M059J (cell line): Measurements from ENCODE around the gene WDR6. TPM values are rescaled to one million over a fixed set of nuclear protein-coding genes. Genes with fewer than 3 reads are reported as not detected.
A peak's percentile ranks its signal among the peaks of the same experiment; 100 is the strongest.

Source experiments
- DNase-seq: peaks from one replicate; pipeline ENCODE4 v3.0.0-alpha.2; 2012; ENCODE audit warnings: low read depth
- total RNA-seq: library from RNA; depleted of rRNA; stranded (reverse); fragments of >200 nt; shearing (Covaris generic); gene quantifications from 2 replicates; pipeline ENCODE4 v1.2.3, GENCODE V29; 2014; rRNA removed

WDR6 gene
- total RNA-seq: 27.0 and 39.0 TPM in 2 replicates

- peak; percentile 95 for DNase-seq
These were observed at the start of gene WDR6 for GRCh38 chr3:49007068-49007770. Gene WDR6 (plus strand): TSS chr3:49007391. CDS start chr3:49007432, 41 bp downstream.

- DNase-seq: no peak
These were observed 46.3 kb upstream of the WDR6 start for GRCh38 chr3:48960841-48961413.

DNA sequence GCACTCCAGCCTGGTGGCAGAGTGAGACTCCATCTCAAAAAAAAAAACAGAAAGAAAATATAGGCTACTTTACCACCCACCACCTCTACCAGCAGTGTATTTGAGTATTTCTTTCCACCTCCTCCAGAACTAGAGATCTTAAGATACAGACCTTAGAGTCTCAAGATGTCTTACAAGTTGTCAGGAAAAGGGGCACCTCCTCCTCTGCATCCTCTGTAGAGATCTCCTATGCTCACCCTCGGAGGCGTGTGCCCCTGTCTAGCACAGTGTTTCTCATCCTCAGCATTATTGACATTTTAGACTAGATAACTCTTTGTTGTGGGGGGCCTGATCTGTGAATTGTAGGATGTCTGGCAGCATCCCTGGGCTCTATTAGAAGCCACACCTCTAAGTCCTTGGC lies 44.9 kb upstream of the WDR6 start:
- DNase-seq: no peak

DNA sequence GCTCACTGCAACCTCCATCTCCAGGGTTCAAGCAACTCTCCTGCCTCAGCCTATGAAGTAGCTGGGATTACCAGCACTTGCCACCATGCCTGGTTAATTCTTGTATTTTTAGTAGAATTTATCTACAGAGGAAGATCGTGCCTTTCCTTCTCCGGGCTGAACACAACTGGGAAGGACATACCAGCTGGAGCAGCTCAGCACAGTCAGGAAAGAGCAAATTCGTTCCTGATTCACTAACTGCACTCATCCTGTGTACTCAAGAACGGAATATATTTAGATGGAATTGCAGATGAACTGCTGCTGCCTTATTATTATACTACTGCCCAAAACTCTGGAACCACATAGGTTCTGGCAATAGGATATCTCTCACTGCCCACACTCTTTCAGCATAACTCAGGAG lies 44.3 kb upstream of the WDR6 start:
- DNase-seq: no peak

DNA sequence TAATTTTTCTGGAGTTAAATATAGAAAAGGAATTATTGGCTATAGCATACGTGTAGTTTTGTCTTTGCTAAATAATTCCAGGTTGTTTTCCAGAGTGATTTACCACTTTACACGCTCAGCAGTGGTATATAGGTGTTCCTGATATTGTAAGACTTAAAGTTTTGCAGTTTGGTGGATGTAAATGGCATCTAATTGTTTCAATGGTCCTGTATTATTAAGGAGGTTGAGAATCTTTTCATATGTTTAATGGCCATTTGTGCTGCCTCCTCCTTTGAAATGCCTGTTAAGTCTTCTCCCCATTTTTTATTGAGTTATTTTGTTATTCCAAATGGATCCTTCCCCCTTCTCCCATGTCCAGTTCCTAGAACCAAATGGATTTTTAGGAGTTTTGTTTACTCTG lies 43.6 kb upstream of the WDR6 start:
- DNase-seq: no peak

GRCh38 chr3:48966367-48966766 lies 40.8 kb upstream of the WDR6 start:
- DNase-seq: no peak

GRCh38 chr3:48966876-48967361 lies 40.3 kb upstream of the WDR6 start:
- no peak for DNase-seq

GRCh38 chr3:48970586-48970985 lies 36.6 kb upstream of the WDR6 start:
- no peak for DNase-seq

DNA sequence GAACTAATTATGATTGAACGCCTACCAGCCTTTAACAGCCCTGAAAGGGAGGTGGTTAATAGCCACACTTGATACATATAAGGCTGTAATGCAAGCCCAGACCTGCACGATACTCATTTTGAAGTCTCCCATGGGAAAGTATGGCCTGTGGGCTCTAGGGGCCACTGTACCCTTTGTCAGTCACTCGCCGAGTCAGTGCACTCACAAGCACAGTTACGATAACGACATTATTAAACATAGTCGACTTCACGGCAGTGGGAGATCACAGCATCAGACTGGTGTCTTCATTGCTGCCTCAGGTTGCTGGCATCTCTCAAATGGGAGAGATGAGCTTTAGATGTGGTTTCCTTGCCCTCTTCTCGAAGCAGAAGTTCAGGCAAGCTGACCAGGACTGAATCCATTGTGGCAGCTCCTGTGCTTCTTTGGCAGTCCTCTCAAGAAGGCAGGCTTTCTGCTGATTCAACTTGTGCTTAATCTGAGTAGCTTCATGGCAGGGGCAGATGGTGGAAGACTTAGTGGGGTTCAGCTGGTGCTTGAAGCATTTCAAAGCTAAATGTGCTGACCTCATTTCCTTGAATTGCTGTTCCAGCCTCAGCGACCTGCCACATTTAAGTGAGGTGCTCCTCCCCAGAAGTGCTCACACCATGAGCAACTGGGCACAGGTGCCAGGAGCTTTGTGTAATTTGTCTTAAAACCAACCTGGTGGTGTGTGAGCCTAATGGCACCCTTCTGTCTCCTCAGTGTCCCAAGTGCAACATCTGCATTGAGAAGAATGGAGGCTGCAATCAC lies 32.9 kb upstream of the WDR6 start:
- DNase-seq: no peak

DNA sequence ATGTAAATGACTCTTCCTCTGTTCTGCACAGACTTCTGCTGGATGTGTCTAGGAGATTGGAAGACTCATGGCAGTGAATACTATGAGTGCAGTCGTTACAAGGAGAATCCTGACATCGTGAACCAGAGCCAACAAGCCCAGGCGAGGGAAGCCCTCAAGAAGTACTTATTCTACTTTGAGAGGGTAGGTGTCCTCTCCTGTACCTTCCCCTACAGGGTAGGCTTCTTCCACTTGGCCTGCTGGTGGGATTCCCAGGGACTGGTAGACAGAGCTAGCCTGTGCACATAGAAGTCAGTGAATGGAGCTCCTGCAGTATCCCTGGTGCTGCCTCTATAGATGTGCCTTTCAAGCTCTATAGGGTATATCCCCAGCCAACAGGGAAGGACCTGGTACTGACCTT lies 27.7 kb upstream of the WDR6 start:
- DNase-seq: no peak

- DNase-seq: no peak
These were observed 26.9 kb upstream of the WDR6 start for GRCh38 chr3:48980295-48980694.

- no peak for DNase-seq
These were observed 25.2 kb upstream of the WDR6 start for GRCh38 chr3:48982016-48982415.

DNA sequence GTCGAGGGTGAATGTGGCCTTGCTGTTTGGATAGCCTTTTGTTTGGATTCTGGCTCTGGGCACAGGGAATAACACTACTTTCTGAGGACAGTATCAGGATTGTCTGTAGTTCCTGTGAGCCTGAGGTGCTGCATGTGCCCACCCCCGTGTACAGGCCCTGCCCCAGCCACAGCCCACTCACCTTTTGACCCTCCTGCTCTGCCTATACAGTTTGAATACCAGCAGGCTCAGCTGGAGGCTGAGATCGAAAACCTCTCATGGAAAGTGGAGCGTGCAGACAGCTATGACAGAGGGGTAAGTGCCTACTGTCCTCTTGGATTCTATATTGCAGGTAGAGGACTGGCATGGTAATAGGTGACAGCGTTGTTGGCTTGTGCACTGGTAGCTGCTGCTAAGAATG lies 24.5 kb upstream of the WDR6 start:
- DNase-seq: no peak

DNA sequence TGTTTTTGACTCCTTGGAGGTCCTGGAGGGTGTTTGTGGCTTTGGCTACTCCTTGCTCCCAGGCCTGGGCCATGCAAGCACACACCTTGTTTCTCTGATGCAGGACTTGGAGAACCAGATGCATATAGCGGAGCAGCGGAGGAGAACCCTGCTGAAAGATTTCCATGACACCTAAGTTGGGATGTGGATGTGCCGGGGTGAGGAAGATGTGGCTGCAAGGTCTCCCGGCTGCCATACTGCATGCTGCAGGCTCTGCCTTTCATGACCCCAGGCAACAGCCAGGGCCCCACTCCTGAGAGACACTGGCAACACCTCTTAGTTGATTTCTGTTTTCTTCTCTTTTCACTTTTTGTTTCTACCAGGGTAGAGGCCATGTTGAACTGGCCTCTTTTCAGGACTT lies 24.1 kb upstream of the WDR6 start:
- no peak for DNase-seq

- peak; percentile 10 for DNase-seq
These were observed 22.5 kb upstream of the WDR6 start for GRCh38 chr3:48984663-48985062.

GRCh38 chr3:48985831-48986376 lies 21.3 kb upstream of the WDR6 start:
- no peak for DNase-seq

DNA sequence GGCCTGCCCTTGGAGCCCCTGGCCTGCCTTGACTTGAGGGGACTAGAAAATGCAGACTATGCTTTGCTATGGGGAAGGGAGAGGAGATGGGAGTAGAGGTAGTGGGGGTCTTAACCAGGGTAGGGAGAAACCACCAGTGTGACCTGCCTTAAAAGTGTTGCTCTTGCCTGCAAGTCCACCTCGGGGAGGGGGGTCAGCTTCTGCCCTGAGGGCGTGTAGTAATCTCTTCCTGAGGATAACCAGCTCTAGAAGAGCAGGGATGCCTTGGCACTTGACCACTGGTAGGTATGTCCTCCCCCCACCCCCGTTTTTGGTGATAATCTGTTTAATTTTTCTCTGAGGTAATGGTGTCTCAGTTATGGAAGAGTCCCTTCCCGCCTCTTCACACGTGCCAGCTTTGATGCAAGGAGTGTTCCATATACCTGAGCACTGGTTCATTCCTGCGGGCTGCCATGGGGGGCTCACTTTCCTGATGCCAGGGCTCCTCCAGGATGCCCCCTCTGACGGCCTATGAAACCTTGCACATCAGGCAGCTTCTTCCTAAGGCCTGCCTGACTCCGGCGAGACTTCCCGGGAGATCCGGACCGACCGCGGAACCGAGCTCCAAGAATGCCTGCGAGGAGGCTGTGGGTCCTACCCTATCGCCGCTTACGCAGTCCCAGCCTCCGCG lies 17.9 kb upstream of the WDR6 start:
- peak; percentile 49 for DNase-seq

- peak; percentile 87 for DNase-seq
These were observed 17.2 kb upstream of the WDR6 start, which contains the start of gene P4HTM for GRCh38 chr3:48989796-48990635. Gene P4HTM (plus strand): TSS chr3:48990241. CDS start chr3:48990257, 16 bp downstream.

- no peak for DNase-seq
These were observed 16.3 kb upstream of the WDR6 start for GRCh38 chr3:48990636-48991469.
